Mesenteric fat pad (tissue), 1 donor: ENCODE measurements around the gene GAGE12C. TPM values are rescaled to one million over a fixed set of nuclear protein-coding genes. Genes with fewer than 3 reads are reported as not detected.
A peak's percentile ranks its signal among the peaks of the same experiment; 100 is the strongest.
"Not testable (repeated sequence)": the region's sequence is repeated elsewhere in the genome, so short reads cannot be mapped to it uniquely, and the experiment has no call there.

Experiments used
- DNase-seq: peaks from one replicate; pipeline ENCODE4 v3.0.0-alpha.2; 2020; ENCODE audit warnings: low spot score
- long read RNA-seq: library from polyadenylated mRNA; unstranded; transcript quantifications from one replicate; pipeline ENCODE4 v2.0.0, GENCODE V29; 2020
- total RNA-seq: library from RNA; stranded (reverse); fragmentation: NEBNext Ultra II Directional; extraction: Animal tissue kit (Norgen Biotek cat#: 25700); gene quantifications from one replicate; pipeline ENCODE4 v1.2.1, GENCODE V29; 2021
- donor health status: DM: yes; HTN: yes; CAD: no.

GAGE12C gene, protein sequence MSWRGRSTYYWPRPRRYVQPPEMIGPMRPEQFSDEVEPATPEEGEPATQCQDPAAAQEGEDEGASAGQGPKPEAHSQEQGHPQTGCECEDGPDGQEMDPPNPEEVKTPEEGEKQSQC
- total RNA-seq: not detected
- long read RNA-seq: 0 reads

DNA sequence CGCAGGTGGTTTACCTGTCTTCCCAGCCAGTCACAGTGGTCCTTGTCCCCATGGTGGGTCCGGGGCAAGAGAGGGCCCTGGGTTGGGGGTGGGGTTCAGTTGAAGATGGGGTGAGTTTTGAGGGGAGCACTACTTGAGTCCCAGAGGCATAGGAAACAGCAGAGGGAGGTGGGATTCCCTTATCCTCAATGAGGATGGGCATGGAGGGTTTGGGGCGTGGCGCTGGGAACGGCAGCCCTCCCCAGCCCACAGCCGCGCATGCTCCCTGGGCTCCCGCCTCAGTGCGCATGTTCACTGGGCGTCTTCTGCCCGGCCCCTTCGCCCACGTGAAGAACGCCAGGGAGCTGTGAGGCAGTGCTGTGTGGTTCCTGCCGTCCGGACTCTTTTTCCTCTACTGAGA is at the start of gene GAGE12C:
Gene GAGE12C (plus strand): TSS at position 301 of the 400 bp plus-strand sequence. CDS start 1,155 bp downstream, outside the sequence.
- DNase-seq: not testable (repeated sequence)

DNA sequence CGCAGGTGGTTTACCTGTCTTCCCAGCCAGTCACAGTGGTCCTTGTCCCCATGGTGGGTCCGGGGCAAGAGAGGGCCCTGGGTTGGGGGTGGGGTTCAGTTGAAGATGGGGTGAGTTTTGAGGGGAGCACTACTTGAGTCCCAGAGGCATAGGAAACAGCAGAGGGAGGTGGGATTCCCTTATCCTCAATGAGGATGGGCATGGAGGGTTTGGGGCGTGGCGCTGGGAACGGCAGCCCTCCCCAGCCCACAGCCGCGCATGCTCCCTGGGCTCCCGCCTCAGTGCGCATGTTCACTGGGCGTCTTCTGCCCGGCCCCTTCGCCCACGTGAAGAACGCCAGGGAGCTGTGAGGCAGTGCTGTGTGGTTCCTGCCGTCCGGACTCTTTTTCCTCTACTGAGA is 9.5 kb downstream of the GAGE12C start, which contains the start of gene GAGE12D:
Gene GAGE12D (plus strand): TSS at position 301 of the 400 bp plus-strand sequence. CDS start 1,155 bp downstream, outside the sequence.
- not testable (repeated sequence) for DNase-seq

DNA sequence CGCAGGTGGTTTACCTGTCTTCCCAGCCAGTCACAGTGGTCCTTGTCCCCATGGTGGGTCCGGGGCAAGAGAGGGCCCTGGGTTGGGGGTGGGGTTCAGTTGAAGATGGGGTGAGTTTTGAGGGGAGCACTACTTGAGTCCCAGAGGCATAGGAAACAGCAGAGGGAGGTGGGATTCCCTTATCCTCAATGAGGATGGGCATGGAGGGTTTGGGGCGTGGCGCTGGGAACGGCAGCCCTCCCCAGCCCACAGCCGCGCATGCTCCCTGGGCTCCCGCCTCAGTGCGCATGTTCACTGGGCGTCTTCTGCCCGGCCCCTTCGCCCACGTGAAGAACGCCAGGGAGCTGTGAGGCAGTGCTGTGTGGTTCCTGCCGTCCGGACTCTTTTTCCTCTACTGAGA is 19.0 kb downstream of the GAGE12C start, which contains the start of gene GAGE12E:
Gene GAGE12E (plus strand): TSS at position 301 of the 400 bp plus-strand sequence. CDS start 1,155 bp downstream, outside the sequence.
- DNase-seq: not testable (repeated sequence)

DNA sequence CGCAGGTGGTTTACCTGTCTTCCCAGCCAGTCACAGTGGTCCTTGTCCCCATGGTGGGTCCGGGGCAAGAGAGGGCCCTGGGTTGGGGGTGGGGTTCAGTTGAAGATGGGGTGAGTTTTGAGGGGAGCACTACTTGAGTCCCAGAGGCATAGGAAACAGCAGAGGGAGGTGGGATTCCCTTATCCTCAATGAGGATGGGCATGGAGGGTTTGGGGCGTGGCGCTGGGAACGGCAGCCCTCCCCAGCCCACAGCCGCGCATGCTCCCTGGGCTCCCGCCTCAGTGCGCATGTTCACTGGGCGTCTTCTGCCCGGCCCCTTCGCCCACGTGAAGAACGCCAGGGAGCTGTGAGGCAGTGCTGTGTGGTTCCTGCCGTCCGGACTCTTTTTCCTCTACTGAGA is 28.6 kb downstream of the GAGE12C start, which contains the start of gene GAGE12F:
Gene GAGE12F (plus strand): TSS at position 301 of the 400 bp plus-strand sequence. CDS start 1,155 bp downstream, outside the sequence.
- not testable (repeated sequence) for DNase-seq

DNA sequence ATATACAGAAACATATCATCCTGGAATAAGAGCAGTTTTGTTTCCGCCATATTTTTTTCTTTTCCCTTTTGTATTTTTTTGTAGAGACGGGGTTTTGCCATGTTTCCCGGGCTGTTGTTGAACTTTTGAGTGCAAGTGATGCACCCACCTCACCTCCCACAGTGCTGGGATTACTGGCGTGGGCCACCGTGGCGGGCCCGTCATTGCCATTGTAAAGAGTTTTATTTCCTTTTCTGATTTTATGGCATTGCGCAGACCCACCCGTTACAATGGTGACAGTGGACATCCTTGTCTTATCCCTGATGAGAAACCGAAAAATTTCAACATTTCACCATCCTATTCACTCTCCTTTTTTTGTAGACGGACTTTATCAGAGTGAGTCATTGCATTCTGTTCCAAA is 36.8 kb downstream of the GAGE12C start:
- peak; percentile 80 for DNase-seq

DNA sequence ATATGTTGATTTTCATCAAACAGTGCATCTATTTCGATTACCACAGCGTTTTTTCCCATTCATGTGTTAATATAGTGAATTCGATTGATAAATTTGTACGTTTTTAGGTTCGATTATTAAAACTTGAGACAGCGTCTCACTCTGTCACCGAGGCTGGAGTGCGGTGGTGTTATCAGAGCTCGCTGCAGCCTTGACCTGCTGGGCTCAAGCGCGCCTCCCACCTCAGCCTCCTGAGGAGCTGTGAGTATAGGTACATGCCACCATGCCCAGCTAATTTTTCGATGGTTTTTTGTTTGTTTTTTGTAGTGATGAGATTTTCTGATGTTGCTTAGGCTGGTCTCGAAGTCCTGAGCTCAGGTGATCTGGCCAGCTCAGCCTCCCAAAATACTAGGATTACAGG is 37.2 kb downstream of the GAGE12C start:
- DNase-seq: peak; percentile 41

DNA sequence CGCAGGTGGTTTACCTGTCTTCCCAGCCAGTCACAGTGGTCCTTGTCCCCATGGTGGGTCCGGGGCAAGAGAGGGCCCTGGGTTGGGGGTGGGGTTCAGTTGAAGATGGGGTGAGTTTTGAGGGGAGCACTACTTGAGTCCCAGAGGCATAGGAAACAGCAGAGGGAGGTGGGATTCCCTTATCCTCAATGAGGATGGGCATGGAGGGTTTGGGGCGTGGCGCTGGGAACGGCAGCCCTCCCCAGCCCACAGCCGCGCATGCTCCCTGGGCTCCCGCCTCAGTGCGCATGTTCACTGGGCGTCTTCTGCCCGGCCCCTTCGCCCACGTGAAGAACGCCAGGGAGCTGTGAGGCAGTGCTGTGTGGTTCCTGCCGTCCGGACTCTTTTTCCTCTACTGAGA is 38.1 kb downstream of the GAGE12C start, which contains the start of gene GAGE12G:
Gene GAGE12G (plus strand): TSS at position 301 of the 400 bp plus-strand sequence. CDS start 1,155 bp downstream, outside the sequence.
- DNase-seq: not testable (repeated sequence)

DNA sequence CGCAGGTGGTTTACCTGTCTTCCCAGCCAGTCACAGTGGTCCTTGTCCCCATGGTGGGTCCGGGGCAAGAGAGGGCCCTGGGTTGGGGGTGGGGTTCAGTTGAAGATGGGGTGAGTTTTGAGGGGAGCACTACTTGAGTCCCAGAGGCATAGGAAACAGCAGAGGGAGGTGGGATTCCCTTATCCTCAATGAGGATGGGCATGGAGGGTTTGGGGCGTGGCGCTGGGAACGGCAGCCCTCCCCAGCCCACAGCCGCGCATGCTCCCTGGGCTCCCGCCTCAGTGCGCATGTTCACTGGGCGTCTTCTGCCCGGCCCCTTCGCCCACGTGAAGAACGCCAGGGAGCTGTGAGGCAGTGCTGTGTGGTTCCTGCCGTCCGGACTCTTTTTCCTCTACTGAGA is 47.7 kb downstream of the GAGE12C start, which contains the start of gene GAGE12H:
Gene GAGE12H (plus strand): TSS at position 301 of the 400 bp plus-strand sequence. CDS start 1,155 bp downstream, outside the sequence.
- DNase-seq: not testable (repeated sequence)

Other genes starting within 250 kb of the GAGE12C start
- not detected for gene GAGE10, start 228.5 kb upstream of the GAGE12C start, total RNA-seq
- not detected for gene GAGE12J, start 210.1 kb upstream of the GAGE12C start, total RNA-seq
- gene GAGE13, start 200.6 kb upstream of the GAGE12C start, total RNA-seq: not detected
- gene GAGE12D, start 9.6 kb downstream of the GAGE12C start, total RNA-seq: not detected
- not detected for gene GAGE12E, start 19.1 kb downstream of the GAGE12C start, total RNA-seq
- not detected for gene GAGE12F, start 28.7 kb downstream of the GAGE12C start, total RNA-seq
- gene GAGE12G, start 38.2 kb downstream of the GAGE12C start, total RNA-seq: not detected
- gene GAGE12H, start 47.8 kb downstream of the GAGE12C start, total RNA-seq: not detected
- not detected for gene GAGE2A, start 57.3 kb downstream of the GAGE12C start, total RNA-seq
- gene GAGE1, start 66.8 kb downstream of the GAGE12C start, total RNA-seq: not detected
- gene PAGE1, start 163.8 kb downstream of the GAGE12C start, total RNA-seq: not detected